HG03175 (cell line): ENCODE data around the gene TIFAB.

Experiments used
- ATAC-seq: cut with Tn5 transposase; IDR thresholded peaks from one replicate; pipeline ENCODE4 v1.9.1; 2021; ENCODE audit warnings: mild to moderate bottlenecking, moderate library complexity; ENCODE audit not compliant: unreplicated experiment

The TIFAB gene

GRCh38 chr5:135482381-135482933 is 30.3 kb upstream of the TIFAB start:
- ATAC-seq: no peak

GRCh38 chr5:135481909-135482311 is 29.8 kb upstream of the TIFAB start:
- no peak for ATAC-seq

- no peak for ATAC-seq
Measured at GRCh38 chr5:135481387-135481786, 29.2 kb upstream of the TIFAB start.

- ATAC-seq: no peak
Measured at GRCh38 chr5:135480511-135480910, 28.4 kb upstream of the TIFAB start.

DNA sequence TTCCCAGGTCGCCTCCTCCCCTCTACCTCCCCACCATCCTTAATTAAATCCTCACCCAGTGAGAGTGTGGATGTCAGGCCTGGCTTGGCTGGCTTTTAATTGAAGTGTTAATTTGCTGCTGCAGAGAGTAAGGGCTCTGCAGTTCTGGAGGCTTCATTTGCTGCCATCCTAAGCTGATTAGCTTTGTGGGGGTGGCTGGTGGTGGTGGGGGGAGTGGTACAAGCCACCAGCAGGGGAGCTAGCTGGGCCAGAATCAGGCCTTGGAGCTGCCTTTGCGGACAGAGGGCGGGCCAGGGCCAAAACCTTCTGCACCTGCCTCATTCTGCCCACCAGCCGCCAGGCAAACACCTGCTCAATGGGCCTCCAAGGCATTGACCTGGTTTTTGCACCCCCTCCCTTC is 26.8 kb upstream of the TIFAB start:
- ATAC-seq: no peak

DNA sequence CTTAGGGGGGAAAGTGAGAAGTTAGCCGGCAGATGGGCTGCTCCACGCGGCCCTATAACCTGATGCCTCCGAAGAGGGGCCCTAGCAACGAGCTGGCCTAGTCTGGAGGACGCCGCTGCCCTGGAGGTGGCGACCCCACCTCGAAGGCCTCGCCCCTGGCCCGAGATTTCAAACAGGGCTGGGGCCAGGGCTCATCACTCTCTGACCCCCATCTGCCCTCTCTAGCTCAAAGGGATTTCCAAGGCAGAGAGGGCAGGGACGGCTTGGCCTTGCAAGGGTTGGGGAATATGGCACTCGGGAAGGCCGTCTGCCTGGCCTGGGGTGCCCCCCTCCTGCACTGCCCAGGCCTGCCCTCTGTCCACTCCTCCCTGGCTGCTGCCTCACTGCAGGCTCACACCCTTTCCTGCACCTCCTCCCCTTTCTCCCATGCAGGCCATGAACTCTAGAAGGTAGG is 25.5 kb upstream of the TIFAB start:
- ATAC-seq: no peak

DNA sequence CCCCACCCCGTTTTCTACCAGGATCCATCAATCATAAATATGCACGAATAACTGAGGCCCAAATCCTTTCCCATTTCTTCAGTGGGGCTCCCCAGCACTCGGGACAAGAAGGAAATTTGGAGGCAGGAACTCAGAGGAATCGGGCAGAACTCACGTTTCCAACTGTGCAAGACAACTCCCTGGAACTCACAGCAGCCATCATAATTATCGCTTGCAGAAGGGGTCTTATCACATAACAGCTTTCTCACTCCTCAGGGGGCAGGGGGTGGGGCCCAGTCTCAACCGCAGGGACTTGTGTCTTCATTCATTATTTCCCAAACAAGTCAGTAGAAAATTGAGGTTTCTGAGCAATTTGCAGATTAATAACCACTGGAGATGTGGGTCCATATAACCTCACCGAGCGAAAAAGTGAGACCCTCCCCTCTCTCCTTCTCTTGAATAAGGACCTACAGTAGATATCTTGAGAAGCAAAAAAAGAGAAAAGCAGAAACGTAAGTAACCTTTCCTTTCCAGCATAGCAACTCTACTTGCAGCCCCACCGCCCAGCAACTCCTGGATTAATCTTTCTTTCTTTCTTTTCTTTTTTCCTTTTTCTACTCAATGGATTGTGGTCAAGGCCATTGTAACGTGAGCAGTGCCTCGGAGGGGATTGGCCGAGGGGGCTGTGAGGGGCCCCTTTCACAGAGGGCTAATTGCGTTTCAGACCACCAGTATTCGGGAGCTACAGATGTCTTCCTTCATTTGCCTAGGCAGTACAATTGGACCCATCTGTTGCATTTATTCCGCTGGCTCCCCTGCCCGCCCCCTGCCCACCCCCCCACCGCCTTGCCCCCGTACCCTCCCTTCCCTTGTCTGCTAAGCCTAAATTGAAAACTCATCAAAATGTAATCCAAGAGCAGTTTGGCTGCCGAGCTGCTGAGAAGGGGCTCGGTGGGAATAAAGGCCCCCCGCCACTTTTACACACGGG is 24.7 kb upstream of the TIFAB start:
- no peak for ATAC-seq

DNA sequence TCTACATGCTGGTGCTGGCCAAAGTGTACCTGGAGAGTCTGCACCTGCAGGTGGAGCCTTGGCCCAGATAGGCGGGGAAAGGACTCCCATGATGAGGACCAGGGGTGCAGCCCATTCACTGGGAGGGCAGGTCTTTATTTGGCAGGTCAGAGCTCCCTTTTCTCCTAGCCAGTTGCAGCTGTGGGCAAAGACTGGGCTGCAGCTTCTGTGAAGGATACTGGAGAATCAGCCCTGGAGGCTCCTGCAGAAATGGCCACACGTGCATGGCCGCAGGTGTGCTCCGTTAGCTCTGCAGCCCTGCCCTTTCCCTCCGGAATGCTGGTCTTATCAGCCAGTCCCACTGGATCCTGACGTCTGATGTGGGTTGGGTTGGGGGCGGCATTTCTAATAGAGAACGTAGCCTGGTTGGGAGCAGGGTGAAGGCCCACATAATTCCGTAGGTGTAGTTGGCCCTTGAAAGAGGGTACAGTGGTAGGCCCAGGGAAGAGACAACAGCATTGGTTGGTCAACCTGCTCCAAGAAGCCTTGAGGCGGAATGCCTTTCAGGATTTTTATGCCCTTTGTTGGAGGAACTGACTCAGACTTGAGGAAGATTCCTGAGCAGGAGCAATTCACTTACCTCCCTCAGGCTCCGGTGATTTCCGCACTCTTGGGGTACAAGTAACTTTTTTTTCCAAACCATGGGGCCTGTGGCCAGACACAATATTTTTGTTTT is 22.0 kb upstream of the TIFAB start:
- no peak for ATAC-seq

- no peak for ATAC-seq
Measured at GRCh38 chr5:135472141-135472540, 20.0 kb upstream of the TIFAB start.

GRCh38 chr5:135471726-135472125 is 19.6 kb upstream of the TIFAB start:
- ATAC-seq: no peak

GRCh38 chr5:135469911-135470310 is 17.8 kb upstream of the TIFAB start:
- no peak for ATAC-seq

- no peak for ATAC-seq
Measured at GRCh38 chr5:135468541-135468940, 16.4 kb upstream of the TIFAB start.

DNA sequence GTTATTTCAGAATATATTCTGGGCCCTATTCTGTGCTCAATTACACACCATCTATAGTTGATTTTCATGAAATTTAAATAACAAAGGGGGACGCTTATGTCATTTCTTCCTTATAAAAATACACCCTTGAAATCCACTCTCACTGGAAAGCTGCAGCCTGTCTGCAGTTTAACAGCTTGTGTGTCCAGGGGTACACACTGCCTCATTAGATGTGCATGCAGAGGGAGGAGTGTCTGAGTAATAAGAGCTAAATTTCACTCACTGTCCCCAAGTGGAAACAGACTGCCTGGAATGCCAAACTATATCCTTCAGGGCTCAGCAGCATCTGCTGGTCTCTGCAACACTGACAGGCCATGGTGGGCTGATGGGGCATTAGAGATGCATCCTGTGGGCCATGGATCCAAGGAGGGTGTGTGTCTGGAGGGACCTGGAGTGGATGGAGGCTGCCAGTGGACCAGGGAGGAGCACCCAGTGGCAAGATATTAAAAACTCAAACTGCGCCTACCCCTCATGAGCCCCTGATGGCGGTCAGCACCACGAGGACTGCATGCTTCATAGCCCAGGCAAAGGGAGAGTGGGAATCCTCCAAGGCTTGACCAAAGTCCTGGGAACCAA is 15.8 kb upstream of the TIFAB start:
- no peak for ATAC-seq

DNA sequence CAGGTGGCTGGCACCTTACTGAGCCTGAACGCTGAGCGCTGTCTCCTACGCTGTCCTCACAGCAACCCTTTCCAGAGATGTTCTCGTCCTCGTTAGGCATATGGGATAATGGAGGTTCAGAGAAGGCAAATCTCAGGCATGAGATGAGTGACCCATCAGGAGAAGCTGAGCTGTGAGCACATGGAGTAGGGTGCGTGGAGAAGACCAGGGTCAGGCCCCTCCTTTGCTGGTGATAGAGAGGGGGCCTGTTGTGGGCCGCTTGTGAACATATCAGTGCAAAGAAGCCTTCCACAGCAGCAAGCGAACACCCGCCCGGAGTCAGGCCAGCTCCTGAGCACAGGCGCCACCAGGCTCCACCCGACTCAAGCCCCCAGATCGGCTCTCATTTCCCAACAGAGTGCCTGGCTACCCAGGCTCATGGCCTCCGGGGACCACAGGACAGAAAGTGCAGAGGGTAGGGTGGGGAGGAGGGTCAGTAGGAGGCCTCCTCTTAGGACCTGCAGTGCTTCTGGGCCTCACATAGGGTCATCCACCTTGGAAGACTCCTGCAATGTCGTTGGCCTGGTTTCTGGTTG is 15.0 kb upstream of the TIFAB start:
- no peak for ATAC-seq

GRCh38 chr5:135466178-135467050 is 14.3 kb upstream of the TIFAB start:
- ATAC-seq: peak; percentile 75

DNA sequence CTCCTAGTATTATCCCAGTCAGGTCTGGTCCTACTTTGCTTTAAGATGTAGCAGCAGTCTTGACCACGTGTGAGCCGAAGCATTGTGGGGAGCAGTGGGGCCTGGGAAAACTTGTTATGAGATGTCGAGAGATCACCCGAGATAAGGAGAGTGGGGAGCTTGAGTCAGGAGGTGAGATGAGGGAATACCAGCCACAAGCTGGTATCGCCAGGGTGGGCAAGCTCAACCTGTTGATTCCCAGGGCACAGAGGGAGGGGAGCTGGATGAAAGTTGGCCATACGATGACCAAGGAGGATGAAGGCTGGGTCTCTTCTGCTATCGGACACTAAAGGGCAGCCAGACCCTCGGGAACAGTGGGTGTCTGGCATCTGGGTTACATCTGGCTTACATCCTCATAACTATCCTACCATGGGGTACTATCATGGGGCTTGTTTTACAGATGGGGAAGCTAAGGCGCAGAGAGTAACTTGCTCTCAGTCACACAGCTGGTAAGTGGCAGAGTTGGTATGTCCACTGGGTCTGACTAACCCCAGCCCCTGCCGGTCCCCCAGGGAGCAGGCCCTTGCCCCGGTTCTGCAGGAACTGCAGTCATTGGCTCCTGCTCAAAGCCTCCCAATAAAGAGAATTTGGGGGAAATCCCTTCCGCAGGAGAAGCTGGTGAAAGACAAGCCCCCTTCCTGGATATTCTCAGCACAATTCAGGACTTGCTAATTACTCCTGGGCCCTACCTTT is 13.4 kb upstream of the TIFAB start:
- ATAC-seq: no peak

DNA sequence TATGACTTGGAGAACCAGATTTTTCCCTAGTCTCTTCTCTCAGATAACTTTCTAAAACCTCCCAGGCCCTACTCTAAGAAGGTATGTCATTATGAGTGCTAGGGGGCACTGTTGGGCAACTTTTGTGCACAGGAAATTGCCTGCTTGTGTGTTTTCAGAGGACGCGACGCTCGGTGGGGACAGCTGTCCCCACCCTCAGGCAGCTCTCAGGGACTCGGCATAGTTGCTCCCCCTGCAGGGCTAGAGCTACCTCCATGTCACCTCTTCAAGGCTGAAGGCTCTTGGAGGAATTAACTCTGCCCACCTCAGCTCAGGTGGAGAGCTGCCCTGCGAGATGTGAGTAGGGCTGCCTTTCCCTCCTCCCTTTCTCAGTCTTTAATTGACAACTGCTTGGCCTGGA is 10.2 kb upstream of the TIFAB start:
- peak; percentile 62 for ATAC-seq

DNA sequence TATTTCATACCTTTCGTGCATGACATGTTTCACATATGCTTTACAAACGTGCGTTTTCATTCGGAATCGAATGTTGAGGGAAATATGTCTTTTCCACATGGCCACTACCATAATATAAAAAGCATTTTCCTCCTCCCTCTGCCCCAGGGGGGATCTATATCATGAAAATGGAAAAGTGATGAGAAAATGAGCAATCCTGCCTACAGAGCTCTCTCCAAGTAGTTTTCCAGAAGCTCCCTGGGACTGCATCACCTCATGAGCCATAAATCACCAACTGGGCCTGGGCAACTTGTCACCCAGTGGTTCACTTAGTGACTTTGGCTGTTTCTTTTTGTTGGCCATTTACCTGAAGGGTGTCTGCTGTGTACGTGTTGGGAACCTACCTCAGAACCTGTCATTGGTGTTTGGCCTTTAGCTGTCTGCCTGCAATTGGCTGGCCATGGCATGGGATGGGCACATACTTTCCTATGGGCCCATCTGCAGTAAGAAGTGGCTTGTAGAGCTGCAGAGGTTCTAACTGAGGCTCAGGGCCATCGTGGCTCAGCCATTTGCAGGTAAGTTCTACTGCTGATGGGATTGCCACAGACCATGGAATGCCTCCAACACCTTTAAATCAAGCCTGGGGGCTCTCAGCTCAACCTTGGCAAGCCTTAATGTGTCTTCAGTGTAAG is 9.5 kb upstream of the TIFAB start:
- ATAC-seq: no peak
